GM12872 (cell line): ENCODE results near the gene CACNA1C.

ENCODE experiments used
- CTCF ChIP-seq: IDR thresholded peaks from 3 replicates; pipeline ENCODE4 v1.5.1; 2011; ENCODE audit warnings: low read depth, mild to moderate bottlenecking, low read length, moderate library complexity; ENCODE audit not compliant: insufficient read depth

CACNA1C gene

GRCh38 chr12:2710701-2711100, 657.9 kb downstream of the CACNA1C start:
- no peak for TF ChIP-seq CTCF

- TF ChIP-seq CTCF = no peak
These were observed 666.6 kb downstream of the CACNA1C start for GRCh38 chr12:2719392-2719791.

GRCh38 chr12:2722806-2723205, 670.0 kb downstream of the CACNA1C start:
- no peak for TF ChIP-seq CTCF

- no peak for TF ChIP-seq CTCF
These were observed 679.5 kb downstream of the CACNA1C start for GRCh38 chr12:2732290-2732689.

- TF ChIP-seq CTCF = no peak
These were observed 680.9 kb downstream of the CACNA1C start for GRCh38 chr12:2733493-2734355.

GRCh38 chr12:2735432-2735831, 682.6 kb downstream of the CACNA1C start:
- TF ChIP-seq CTCF = no peak

- no peak for TF ChIP-seq CTCF
These were observed 685.0 kb downstream of the CACNA1C start for GRCh38 chr12:2737656-2738241.
